Testis (tissue), 2 donors: ENCODE results near the gene ASAP2.

Source experiments
- CTCF ChIP-seq, 3 experiments: fragments of 450-650 bp in 2 of 3; fragments of 200-600 bp in 1 of 3; sonication (generic) in 1 of 3; IDR thresholded peaks; one replicate each; pipeline ENCODE4 v1.5.1; 2016 to 2019; ENCODE audit warnings: antibody characterized with exemption in 3 of 3, mild to moderate bottlenecking in 2 of 3, moderate library complexity in 1 of 3
- POLR2A ChIP-seq: fragments of 450-650 bp; IDR thresholded peaks from one replicate; pipeline ENCODE4 v1.6.1; 2017; ENCODE audit warnings: antibody characterized with exemption, mild to moderate bottlenecking, moderate library complexity

- TF ChIP-seq POLR2A (no peak), CTCF (IDR thresholded peaks at IDR 0.05) (no peak)
These were observed 96.1 kb downstream of the ASAP2 start for GRCh38 chr2:9302755-9303154.
